Choroid plexus epithelial cell (primary cell): ENCODE results near the gene RFX8.
A peak's percentile ranks its signal among the peaks of the same experiment; 100 is the strongest.

Experiments used
- DNase-seq: peaks from one replicate; pipeline ENCODE4 v3.0.0-alpha.2; 2010; ENCODE audit warnings: low read depth
- H3K4me3 ChIP-seq: 2 replicates; pipeline ENCODE4 v1.5.1; 2011; ENCODE audit warnings: low read depth, mild to moderate bottlenecking, control low read depth, low read length, moderate library complexity
- TF ChIP-seq, protein P1 (sequence below): conservative IDR thresholded peaks from 2 replicates; pipeline ENCODE4 v1.5.1; 2011; ENCODE audit warnings: low read depth, mild to moderate bottlenecking, control low read depth, inconsistent platforms, low read length, moderate library complexity

RFX8 gene

DNA sequence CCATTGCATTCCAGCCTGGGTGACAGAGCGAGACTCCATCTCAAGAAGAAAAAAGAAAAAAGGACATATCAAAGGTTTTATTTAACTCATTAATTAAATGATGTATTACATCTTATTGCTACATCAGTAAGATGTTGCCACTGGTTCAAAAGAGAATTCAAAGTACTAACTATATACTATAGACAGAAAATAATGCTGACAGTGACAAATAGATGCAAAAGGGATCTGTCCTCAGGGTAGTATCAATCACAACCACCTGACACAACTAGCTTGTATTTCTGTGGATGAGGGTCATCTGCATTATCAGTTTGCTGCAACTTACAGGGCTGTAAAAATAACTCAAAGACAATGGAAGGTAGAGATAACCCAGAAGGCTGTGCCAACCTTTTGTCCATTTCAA is 71.2 kb downstream of the RFX8 start:
- TF ChIP-seq, protein P1, sequence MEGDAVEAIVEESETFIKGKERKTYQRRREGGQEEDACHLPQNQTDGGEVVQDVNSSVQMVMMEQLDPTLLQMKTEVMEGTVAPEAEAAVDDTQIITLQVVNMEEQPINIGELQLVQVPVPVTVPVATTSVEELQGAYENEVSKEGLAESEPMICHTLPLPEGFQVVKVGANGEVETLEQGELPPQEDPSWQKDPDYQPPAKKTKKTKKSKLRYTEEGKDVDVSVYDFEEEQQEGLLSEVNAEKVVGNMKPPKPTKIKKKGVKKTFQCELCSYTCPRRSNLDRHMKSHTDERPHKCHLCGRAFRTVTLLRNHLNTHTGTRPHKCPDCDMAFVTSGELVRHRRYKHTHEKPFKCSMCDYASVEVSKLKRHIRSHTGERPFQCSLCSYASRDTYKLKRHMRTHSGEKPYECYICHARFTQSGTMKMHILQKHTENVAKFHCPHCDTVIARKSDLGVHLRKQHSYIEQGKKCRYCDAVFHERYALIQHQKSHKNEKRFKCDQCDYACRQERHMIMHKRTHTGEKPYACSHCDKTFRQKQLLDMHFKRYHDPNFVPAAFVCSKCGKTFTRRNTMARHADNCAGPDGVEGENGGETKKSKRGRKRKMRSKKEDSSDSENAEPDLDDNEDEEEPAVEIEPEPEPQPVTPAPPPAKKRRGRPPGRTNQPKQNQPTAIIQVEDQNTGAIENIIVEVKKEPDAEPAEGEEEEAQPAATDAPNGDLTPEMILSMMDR, result no peak

DNA sequence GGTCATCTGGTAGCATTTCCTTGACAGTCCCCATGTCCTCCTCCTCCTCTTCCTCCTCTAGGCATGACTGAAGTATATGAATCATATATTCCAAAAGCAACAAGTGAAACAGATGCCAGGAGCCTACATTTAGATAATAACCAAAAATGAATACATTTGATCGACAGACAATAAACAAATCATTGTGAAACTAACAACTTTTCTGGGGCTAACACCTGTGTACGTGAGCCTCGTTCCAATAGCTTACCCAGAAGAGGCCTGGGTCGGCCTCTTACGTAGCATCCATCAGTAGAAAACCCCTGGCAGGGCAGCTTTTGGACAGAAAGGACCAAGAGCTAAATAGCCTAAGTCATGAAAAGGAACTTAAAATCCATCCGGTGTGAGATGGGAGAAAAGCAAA is 72.3 kb downstream of the RFX8 start:
- no peak overlapping the region for H3K4me3 ChIP-seq
- no peak for DNase-seq
- TF ChIP-seq, protein P1, result no peak

More for the DNA sequence above, 71.2 kb downstream of the RFX8 start:
- no peak overlapping the region for H3K4me3 ChIP-seq
- DNase-seq, result no peak

DNA sequence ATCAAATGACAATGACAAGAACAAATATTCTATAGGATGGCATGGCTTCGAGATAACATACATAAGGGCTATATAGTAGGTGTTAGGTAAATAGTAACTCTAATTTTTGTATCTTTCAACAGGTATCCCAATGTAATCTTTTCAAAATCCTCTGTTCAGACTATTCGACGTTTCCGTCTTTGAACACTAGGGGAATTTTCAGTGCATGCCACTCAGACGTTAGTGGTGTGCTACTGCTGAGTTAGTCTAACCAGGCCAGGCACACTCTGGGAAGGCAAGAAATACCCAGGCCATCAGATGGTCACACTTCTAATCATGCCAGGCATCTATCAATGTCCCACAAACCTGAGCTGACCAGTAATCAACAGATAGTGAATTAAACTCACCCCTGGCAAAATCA is 73.0 kb downstream of the RFX8 start:
- H3K4me3 ChIP-seq, result no peak overlapping the region
- TF ChIP-seq, protein P1, result peak; percentile 27
- DNase-seq, result no peak

DNA sequence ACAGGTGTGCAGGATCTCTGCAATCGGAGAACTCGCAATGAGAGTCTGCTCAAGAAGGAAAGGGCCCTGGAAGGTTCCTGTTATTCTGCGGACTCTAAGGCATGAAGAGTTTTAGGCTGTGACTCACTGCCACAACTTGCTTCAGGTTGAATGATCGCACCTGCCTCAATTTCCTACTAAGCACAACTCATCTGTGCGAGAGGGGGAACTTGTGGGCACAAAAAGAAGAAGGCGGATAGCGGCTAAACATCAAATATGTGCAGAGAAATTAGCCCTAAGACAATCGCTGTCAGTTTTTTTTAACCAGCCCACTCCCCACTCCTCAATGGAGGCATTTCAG is 73.6 kb downstream of the RFX8 start:
- TF ChIP-seq, protein P1, result no peak

DNA sequence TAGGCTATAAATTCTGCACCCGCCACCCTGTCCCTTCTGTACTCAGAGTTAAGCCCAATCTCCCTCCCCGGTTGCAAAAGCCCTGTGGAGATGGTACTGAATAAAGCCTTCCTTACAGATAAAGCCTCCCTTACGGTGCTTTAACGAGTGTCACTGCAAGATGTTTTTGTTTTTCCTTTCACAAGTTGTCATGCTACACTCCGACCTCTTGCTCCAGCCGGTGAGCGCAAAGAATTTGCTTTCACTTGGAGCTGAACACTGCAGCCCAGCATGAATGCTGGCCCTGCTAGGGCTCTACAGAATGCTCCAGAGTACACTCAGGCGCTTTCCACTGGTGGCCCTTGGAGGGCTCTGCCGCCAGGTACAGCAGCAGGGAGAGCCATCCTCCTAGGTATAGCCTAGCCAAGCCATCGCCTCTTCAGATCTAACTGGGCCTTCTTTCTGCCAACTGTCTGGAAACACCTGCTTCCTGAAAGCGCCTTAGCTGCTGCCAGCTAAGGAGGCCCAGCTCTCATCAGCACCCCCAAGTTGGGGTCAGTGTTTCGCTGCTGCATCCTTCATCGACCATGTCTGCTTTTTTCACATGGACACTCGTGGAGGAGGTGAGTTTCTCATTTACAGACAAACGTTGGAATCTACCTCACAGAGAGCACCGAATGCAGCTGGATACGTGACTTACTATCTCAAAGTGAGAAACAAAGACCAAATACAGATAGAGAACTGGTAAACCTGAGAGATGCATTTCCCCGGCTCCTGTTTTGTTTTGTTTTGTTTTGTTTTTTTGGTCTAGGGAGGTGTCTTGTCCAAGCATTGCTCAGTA is 74.2 kb downstream of the RFX8 start:
- TF ChIP-seq, protein P1, result no peak
- no peak overlapping the region for H3K4me3 ChIP-seq
- peak; percentile 55 for DNase-seq

More for the DNA sequence above, 73.6 kb downstream of the RFX8 start:
- DNase-seq, result no peak
- no peak overlapping the region for H3K4me3 ChIP-seq

DNA sequence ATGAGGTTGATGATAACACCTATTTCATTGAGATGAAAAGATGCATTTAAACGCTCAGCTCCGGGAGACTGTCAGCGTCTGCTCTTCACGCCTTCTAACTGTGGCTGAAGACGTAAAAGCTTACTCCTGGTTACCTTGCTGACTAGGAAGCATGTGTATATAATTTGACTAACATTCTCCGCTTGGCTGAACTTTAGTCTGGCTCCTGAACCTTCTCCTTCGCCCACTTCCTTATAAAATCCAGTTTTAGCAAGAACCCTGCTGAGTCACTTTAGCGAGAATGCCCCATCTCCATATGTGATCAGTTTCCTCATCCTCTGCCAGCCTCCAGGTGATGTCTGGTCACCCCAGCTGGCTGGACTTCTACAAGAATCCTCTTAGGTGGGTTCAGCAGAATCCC is 74.9 kb downstream of the RFX8 start:
- DNase-seq, result peak; percentile 17
- TF ChIP-seq, protein P1, result no peak
- no peak overlapping the region for H3K4me3 ChIP-seq
